PFSK-1 (cell line): Measurements from ENCODE around the gene KIF3B.

Source experiments
- POLR2AphosphoS5 ChIP-seq: IDR thresholded peaks from 2 replicates; pipeline ENCODE4 v1.6.1; 2012; ENCODE audit warnings: low read depth, mild to moderate bottlenecking, control low read depth, low read length, moderate library complexity
- REST ChIP-seq, 2 experiments: IDR thresholded peaks; 2 replicates each; pipeline versions ENCODE4 v1.6.1 to v1.8.0; 2011 to 2012; ENCODE audit warnings: low read depth in 2 of 2, low read length in 2 of 2, control low read depth in 1 of 2, inconsistent platforms in 1 of 2, mild to moderate bottlenecking in 1 of 2, moderate library complexity in 1 of 2; ENCODE audit not compliant: insufficient read depth in 1 of 2
- TAF1 ChIP-seq: IDR thresholded peaks from 2 replicates; pipeline ENCODE4 v1.6.1; 2012; ENCODE audit warnings: low read length, control low read depth, borderline replicate concordance; ENCODE audit not compliant: insufficient read depth

DNA sequence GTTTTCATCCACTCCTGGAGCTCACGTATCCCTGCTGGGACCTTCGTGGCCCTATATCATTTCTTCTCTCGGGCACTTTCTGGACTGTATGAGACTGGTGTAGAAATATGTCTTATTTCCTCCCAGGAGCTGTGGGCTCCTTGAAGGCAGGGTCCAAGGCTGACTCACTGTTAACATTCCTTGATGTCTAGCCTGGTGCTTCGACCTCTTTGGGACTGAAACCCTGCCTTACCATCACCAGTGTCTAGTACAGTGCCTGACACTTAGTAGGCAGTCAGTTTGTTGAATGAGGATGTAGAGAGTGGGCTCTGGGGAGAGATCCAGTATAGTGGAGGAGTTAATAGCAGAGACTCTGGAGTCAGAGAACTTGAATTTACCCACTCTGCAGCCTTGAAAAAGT lies 46.2 kb upstream of the KIF3B start:
- TF ChIP-seq POLR2AphosphoS5 = no peak
- no peak for TF ChIP-seq TAF1
- no peak for TF ChIP-seq REST (IDR thresholded peaks at IDR 0.05; ENCODE audit: insufficient read depth in 1 of 2, low read depth in 2 of 2, low read length in 2 of 2)
